ENCODE data around the gene TNP2. TPM values are rescaled to one million over a fixed set of nuclear protein-coding genes. Genes with fewer than 3 reads are reported as not detected.

TNP2 gene
- total and polyA plus RNA-seq, 12 donors: not detected

DNA sequence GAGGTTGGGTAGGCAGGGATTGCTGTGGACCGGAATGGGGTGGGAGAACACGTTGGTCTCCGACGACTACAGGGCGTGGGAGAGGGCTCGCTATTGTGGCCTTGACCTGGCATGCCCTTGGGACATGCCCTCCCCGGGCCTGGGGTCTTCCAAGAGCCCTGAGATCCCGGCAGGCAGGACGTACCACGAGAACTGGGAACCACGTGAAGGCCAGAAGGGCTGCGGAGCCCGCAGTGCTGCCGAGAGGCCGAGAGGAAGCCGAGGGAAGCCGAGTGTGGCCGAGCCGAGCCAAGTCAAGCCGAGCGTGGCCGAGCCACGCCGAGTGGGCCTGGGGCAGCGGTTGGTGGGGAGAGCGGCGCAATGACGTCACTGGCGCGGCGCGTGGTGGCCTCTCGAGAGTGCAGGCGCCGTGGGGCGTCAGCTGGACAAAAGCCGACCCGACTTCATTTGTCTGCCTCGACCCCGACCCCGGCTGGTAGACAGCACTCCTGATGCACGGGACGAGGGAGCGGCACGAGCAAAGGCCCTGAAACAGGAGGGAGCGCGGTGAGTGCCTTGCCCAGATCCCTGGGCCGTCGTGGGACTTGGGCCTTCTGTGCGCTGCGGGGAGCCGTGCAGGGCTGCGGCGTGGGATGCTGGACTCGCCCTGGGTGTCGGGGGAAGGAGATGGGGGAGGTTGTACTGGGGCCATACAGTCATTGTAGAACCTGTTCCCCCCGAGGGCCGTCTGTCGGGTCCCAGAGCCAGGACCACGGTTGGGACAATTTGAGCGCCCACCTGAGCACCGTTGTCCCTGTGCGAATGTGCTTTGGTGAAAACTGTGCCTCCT is 19.7 kb downstream of the TNP2 start:
- H3K27ac ChIP-seq: no peak overlapping the region
- H3K36me3 ChIP-seq: peaks cover 0 to 27% (median 0%) of the 10 kb centered on the region in 9 donors
- peak in 2 of 8 donors; percentile 8 to 18 for ATAC-seq
- DNase-seq: no peak
- no peaks in the 10 kb centered on the region for H3K27me3 ChIP-seq
- WGBS, 2 donors: 91 to 93% methylated on average over 63 of the region's 63 CpGs
- H3K4me3 ChIP-seq: no peak overlapping the region
- intact Hi-C loops (cut with DNase I): loop anchor here in 3 of 10 donors (10.0 kb wide), 2 partner anchors 115 to 145 kb away; no protein-coding TSS in a partner anchor
- no peak for TF ChIP-seq CTCF (IDR thresholded peaks at IDR 0.05)
- peaks cover 0 to 37% (median 5%) of the 10 kb centered on the region in 9 donors for H3K4me1 ChIP-seq
- H3K9me3 ChIP-seq: no peaks in the 10 kb centered on the region

DNA sequence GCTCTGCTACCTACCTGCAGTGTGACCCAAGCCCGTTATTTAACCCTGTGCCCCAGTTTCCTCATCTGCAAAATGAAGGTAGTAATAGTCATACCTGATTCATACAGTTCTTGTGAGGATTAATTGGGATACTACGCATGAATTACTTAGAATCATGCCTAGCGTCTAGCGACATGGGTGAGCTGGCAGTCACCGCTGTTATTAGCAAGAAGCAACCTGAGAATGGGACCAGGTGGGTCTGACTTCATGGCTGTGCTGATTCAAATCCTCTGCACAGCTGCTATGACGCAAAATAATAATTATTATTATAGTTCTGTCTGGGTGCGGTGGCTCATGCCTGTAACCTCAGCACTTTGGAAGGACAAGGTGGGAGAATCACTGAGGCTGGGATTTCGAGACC is 21.0 kb downstream of the TNP2 start:
- Histone ChIP-seq H3K27me3 (no peaks in the 10 kb centered on the region), H3K9me3 (no peaks in the 10 kb centered on the region), H3K4me1 (peaks cover 0 to 24% (median 0%) of the 10 kb centered on the region in 9 donors), H3K27ac (no peak overlapping the region), H3K36me3 (peaks cover 0 to 14% (median 0%) of the 10 kb centered on the region in 9 donors), H3K4me3 (no peak overlapping the region)
- intact Hi-C loops (cut with DNase I): no loop called here
- WGBS, 2 donors: 94% methylated on average over 8 of the region's 8 CpGs
- no peak for DNase-seq
- no peak for TF ChIP-seq CTCF (IDR thresholded peaks at IDR 0.05)
- no peak for ATAC-seq

DNA sequence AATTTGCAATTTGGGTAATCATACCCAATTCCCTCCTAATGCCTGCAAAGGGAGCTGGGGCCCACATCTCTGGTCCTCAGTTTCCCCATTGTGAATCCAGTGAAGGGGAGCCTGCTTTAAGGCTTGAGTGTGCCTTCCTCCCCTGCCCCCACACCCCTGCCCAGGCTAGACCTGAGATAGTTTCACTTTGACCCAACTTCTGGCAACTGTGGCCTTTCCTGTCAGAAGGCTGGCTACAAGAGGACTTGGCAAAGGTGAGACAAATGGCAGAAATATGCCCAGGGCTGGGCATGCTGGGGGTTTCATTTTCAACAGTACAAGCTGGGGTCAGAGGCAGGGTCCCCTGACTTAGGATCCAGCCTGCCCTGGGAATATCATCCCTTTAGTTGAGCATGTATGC is 23.1 kb downstream of the TNP2 start:
- no peak overlapping the region for H3K4me3 ChIP-seq
- intact Hi-C loops (cut with DNase I): no loop called here
- peaks cover 0 to 10% (median 0%) of the 10 kb centered on the region in 9 donors for H3K4me1 ChIP-seq
- no peaks in the 10 kb centered on the region for H3K27me3 ChIP-seq
- TF ChIP-seq CTCF (IDR thresholded peaks at IDR 0.05): no peak
- no peak for DNase-seq
- H3K27ac ChIP-seq: no peak overlapping the region
- no peak for ATAC-seq
- no peaks in the 10 kb centered on the region for H3K36me3 ChIP-seq
- no peaks in the 10 kb centered on the region for H3K9me3 ChIP-seq

- no peaks in the 10 kb centered on the region for H3K27me3 ChIP-seq
- no peaks in the 10 kb centered on the region for H3K9me3 ChIP-seq
- no peaks in the 10 kb centered on the region for H3K36me3 ChIP-seq
- no peak for TF ChIP-seq CTCF (IDR thresholded peaks at IDR 0.05)
- peaks cover 0 to 17% (median 0%) of the 10 kb centered on the region in 9 donors for H3K4me1 ChIP-seq
- DNase-seq (no peak), ATAC-seq (no peak)
- no peak overlapping the region for H3K4me3 ChIP-seq
- no peak overlapping the region for H3K27ac ChIP-seq
- intact Hi-C loops (cut with DNase I): no loop called here
- 84 to 86% methylated on average over 5 of the region's 5 CpGs for WGBS, 2 donors
Observed at GRCh38 chr16:11245222-11245737, 23.8 kb downstream of the TNP2 start.

Data from heart right ventricle (tissue), 16 donors.